Glutamatergic neuron (in vitro differentiated cells): Measurements from ENCODE around the gene ZMIZ1. TPM values are rescaled to one million over a fixed set of nuclear protein-coding genes. Genes with fewer than 3 reads are reported as not detected.
"Not testable (repeated sequence)": the region's sequence is repeated elsewhere in the genome, so short reads cannot be mapped to it uniquely, and the experiment has no call there.

Experiments used
- DNase-seq: peaks from one replicate; pipeline ENCODE4 v3.0.0; 2022
- H3K27ac Mint-ChIP-seq: one replicate; pipeline ENCODE4 v1.8.0; 2020; ENCODE audit warnings: mild to moderate bottlenecking, mixed read lengths, inconsistent platforms; ENCODE audit not compliant: unreplicated experiment
- H3K27me3 Mint-ChIP-seq: one replicate; pipeline ENCODE4 v1.8.0; 2020; ENCODE audit warnings: mild to moderate bottlenecking, moderate library complexity, mixed read lengths, inconsistent platforms; ENCODE audit not compliant: unreplicated experiment
- H3K36me3 Mint-ChIP-seq: one replicate; pipeline ENCODE4 v1.8.0; 2020; ENCODE audit warnings: mild to moderate bottlenecking, mixed read lengths, inconsistent platforms; ENCODE audit not compliant: unreplicated experiment
- H3K4me1 Mint-ChIP-seq: one replicate; pipeline ENCODE4 v1.8.0; 2020; ENCODE audit warnings: mild to moderate bottlenecking, low read depth, mixed read lengths, inconsistent platforms; ENCODE audit not compliant: unreplicated experiment
- H3K4me3 Mint-ChIP-seq: one replicate; pipeline ENCODE4 v1.8.0; 2020; ENCODE audit warnings: mild to moderate bottlenecking, mixed read lengths, inconsistent platforms; ENCODE audit not compliant: unreplicated experiment
- H3K9me3 Mint-ChIP-seq: one replicate; pipeline ENCODE4 v1.8.0; 2020; ENCODE audit warnings: mild to moderate bottlenecking, moderate library complexity, mixed read lengths, inconsistent platforms; ENCODE audit not compliant: unreplicated experiment
- CTCF ChIP-seq: fragments of 200-600 bp; sonication (generic); IDR thresholded peaks from one replicate; pipeline ENCODE4 v1.5.0; 2021; ENCODE audit not compliant: partially characterized antibody, unreplicated experiment
- total RNA-seq: library from RNA; stranded (reverse); fragmentation: NEBNext Ultra II Directional; extraction: Animal tissue kit (Norgen Biotek cat#: 25700); gene quantifications from one replicate; pipeline ENCODE4 v1.2.1, GENCODE V29; 2021; ENCODE audit not compliant: unreplicated experiment

The ZMIZ1 gene
- total RNA-seq, 1 donor from 2014 or later = 230 TPM

DNA sequence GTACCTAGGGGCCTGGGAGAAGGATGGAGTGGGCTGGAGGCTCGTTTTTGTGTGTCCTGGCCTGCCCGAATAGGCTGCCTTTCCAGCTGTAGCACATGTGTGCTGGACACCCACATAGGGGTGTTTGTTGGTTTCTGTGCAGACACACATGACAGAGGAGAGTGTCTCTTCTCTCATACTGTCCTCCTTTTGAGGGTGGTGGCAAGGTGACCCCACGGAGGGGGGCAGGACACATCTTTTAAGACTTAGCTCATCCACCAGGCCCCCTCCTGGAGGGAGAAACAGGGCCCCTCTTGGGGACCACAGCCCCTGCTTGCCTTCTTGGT lies 206.3 kb downstream of the ZMIZ1 start:
- H3K27me3 Mint-ChIP-seq = peaks cover 49% of the 10 kb centered on the region
- peaks cover 64% of the 10 kb centered on the region for H3K4me1 Mint-ChIP-seq
- H3K9me3 Mint-ChIP-seq = peaks cover 44% of the 10 kb centered on the region
- TF ChIP-seq CTCF = no peak
- H3K27ac Mint-ChIP-seq = peak overlapping the region; percentile 73
- H3K36me3 Mint-ChIP-seq = no peaks in the 10 kb centered on the region
- no peak for DNase-seq
- H3K4me3 Mint-ChIP-seq = no peak overlapping the region

DNA sequence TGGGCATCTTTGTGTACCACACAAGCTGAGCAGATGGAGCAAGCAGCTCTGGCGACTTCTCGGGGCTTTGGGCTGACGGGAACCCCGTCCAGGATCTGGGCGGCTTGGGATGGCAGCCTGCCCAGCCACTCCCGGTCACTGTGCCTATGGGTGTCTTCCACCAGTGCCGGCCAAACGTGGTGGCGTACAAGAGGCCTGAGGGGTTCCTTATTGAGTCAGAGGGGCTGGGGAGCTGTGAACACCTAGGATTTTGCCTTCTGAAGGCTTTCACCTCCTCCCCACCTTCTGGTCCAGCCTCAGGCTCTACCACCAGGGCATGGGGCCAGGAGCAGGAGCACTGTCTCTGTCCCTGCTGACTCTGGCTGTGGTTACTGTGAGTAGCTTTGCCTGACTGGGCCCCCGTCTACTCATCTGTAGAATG lies 206.7 kb downstream of the ZMIZ1 start:
- Mint-ChIP-seq H3K27ac (peak overlapping the region; percentile 82), H3K9me3 (peaks cover 43% of the 10 kb centered on the region), H3K4me3 (no peak overlapping the region), H3K4me1 (peaks cover 61% of the 10 kb centered on the region), H3K27me3 (peaks cover 45% of the 10 kb centered on the region), H3K36me3 (peaks cover 1% of the 10 kb centered on the region)
- no peak for TF ChIP-seq CTCF
- DNase-seq = no peak

- Mint-ChIP-seq H3K27ac (peak overlapping the region; percentile 93), H3K27me3 (peaks cover 42% of the 10 kb centered on the region), H3K36me3 (peaks cover 8% of the 10 kb centered on the region), H3K9me3 (peaks cover 46% of the 10 kb centered on the region), H3K4me3 (peak overlapping the region; percentile 74), H3K4me1 (peaks cover 63% of the 10 kb centered on the region)
- no peak for TF ChIP-seq CTCF
- peak; percentile 65 for DNase-seq
These were observed 209.0 kb downstream of the ZMIZ1 start for GRCh38 chr10:79277579-79278269.

DNA sequence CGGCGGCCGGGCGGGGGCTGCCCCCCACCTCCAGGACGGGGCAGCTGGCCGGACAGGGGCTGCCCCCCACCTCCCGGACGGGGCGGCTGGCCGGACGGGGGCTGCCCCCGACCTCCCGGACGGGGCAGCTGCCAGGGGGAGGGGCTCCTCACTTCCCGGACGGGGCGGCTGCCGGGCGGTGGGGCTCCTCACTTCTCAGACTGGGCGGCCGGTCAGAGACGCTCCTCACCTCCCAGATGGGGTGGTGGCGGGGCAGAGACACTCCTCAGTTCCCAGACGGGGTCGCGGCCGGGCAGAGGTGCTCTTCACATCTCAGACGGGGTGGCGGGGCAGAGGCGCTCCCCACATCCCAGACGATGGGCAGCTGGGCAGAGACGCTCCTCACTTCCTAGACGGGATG lies 210.3 kb downstream of the ZMIZ1 start:
- H3K9me3 Mint-ChIP-seq = peaks cover 46% of the 10 kb centered on the region
- peaks cover 57% of the 10 kb centered on the region for H3K4me1 Mint-ChIP-seq
- not testable (repeated sequence) for H3K36me3 Mint-ChIP-seq, H3K4me3 Mint-ChIP-seq, DNase-seq
- peak overlapping the region; percentile 72 for H3K27ac Mint-ChIP-seq
- peaks cover 35% of the 10 kb centered on the region for H3K27me3 Mint-ChIP-seq

GRCh38 chr10:79280956-79281355 lies 212.2 kb downstream of the ZMIZ1 start:
- peak overlapping the region; percentile 80 for H3K4me3 Mint-ChIP-seq
- H3K36me3 Mint-ChIP-seq = peaks cover 8% of the 10 kb centered on the region
- H3K27me3 Mint-ChIP-seq = peaks cover 32% of the 10 kb centered on the region
- peaks cover 44% of the 10 kb centered on the region for H3K9me3 Mint-ChIP-seq
- TF ChIP-seq CTCF = no peak
- H3K4me1 Mint-ChIP-seq = peaks cover 54% of the 10 kb centered on the region
- peak overlapping the region; percentile 92 for H3K27ac Mint-ChIP-seq
- no peak for DNase-seq
